Stomach smooth muscle (tissue), 2 donors: Measurements from ENCODE around the gene IRF4.
"Not testable (repeated sequence)": the region's sequence is repeated elsewhere in the genome, so short reads cannot be mapped to it uniquely, and the experiment has no call there.

Source experiments
- H3K27ac ChIP-seq: one replicate; pipeline ENCODE4 v1.7.0; 2013; ENCODE audit warnings: mild to moderate bottlenecking, low read length, inconsistent platforms
- H3K27me3 ChIP-seq, 2 donors: one replicate each; pipeline ENCODE4 v1.7.0; 2013; ENCODE audit warnings: low read length in 2 of 2; ENCODE audit not compliant: insufficient read depth in 2 of 2, control insufficient read depth in 1 of 2
- H3K36me3 ChIP-seq, 2 donors: one replicate each; pipeline ENCODE4 v1.7.0; 2013; ENCODE audit warnings: low read length in 2 of 2; ENCODE audit not compliant: control insufficient read depth in 2 of 2, insufficient read depth in 2 of 2
- H3K4me1 ChIP-seq: one replicate; pipeline ENCODE4 v1.7.0; 2013; ENCODE audit warnings: low read length; ENCODE audit not compliant: control insufficient read depth, insufficient read depth
- H3K4me3 ChIP-seq, 2 donors: one replicate each; pipeline ENCODE4 v1.7.0; 2013; ENCODE audit warnings: low read length in 2 of 2
- H3K9ac ChIP-seq, 2 donors: one replicate each; pipeline ENCODE4 v1.7.0; 2013; ENCODE audit warnings: low read length in 2 of 2, mild to moderate bottlenecking in 1 of 2
- H3K9me3 ChIP-seq, 2 donors: one replicate each; pipeline ENCODE4 v1.7.0; 2013; ENCODE audit warnings: low read length in 2 of 2; ENCODE audit not compliant: control insufficient read depth in 2 of 2
- donor health status: healthy.
- donor health status: Pancreatic carcinoma.

The IRF4 gene

GRCh38 chr6:412146-412886 lies 20.8 kb downstream of the IRF4 start:
- Histone ChIP-seq H3K4me1 (no peaks in the 10 kb centered on the region), H3K36me3 (no peaks in the 10 kb centered on the region), H3K9me3 (peaks cover 0 to 3% of the 10 kb centered on the region in 2 donors), H3K27me3 (peaks cover 0 to 3% of the 10 kb centered on the region in 2 donors), H3K4me3 (no peak overlapping the region), H3K9ac (no peak overlapping the region), H3K27ac (no peak overlapping the region)

GRCh38 chr6:414447-414846 lies 22.9 kb downstream of the IRF4 start:
- Histone ChIP-seq H3K36me3 (no peaks in the 10 kb centered on the region), H3K27me3 (peaks cover 0 to 3% of the 10 kb centered on the region in 2 donors), H3K4me1 (no peaks in the 10 kb centered on the region), H3K9ac (no peak overlapping the region), H3K9me3 (peaks cover 0 to 3% of the 10 kb centered on the region in 2 donors), H3K27ac (no peak overlapping the region), H3K4me3 (no peak overlapping the region)

- Histone ChIP-seq H3K9me3 (peaks cover 0 to 3% of the 10 kb centered on the region in 2 donors), H3K36me3 (no peaks in the 10 kb centered on the region), H3K27me3 (peaks cover 0 to 3% of the 10 kb centered on the region in 2 donors), H3K27ac (no peak overlapping the region), H3K4me3 (no peak overlapping the region), H3K9ac (no peak overlapping the region), H3K4me1 (peaks cover 3% of the 10 kb centered on the region)
Observed at GRCh38 chr6:415087-415486, 23.5 kb downstream of the IRF4 start.

DNA sequence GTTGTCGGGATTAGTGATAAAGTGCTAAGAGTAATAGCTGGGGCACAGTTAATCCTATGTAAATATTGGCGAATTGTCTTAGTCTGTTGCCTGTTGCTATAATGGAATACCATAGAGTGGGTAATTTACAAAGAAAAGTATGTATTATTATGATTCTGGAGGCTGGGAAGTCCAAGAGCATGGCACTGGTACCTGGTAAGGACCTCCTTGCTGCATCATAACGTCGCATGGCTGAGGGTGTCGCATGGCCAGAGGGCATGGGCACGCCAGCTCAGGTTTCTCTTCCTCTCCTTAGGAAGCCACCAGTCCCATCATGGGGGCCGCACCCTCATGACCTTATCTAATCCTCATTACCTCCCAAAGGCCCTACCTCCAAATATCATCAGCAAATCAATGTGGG lies 29.7 kb downstream of the IRF4 start:
- Histone ChIP-seq H3K9me3 (peaks cover 0 to 3% of the 10 kb centered on the region in 2 donors), H3K27ac (no peak overlapping the region), H3K4me3 (no peak overlapping the region), H3K36me3 (no peaks in the 10 kb centered on the region), H3K9ac (no peak overlapping the region), H3K27me3 (no peaks in the 10 kb centered on the region), H3K4me1 (peaks cover 7% of the 10 kb centered on the region)

DNA sequence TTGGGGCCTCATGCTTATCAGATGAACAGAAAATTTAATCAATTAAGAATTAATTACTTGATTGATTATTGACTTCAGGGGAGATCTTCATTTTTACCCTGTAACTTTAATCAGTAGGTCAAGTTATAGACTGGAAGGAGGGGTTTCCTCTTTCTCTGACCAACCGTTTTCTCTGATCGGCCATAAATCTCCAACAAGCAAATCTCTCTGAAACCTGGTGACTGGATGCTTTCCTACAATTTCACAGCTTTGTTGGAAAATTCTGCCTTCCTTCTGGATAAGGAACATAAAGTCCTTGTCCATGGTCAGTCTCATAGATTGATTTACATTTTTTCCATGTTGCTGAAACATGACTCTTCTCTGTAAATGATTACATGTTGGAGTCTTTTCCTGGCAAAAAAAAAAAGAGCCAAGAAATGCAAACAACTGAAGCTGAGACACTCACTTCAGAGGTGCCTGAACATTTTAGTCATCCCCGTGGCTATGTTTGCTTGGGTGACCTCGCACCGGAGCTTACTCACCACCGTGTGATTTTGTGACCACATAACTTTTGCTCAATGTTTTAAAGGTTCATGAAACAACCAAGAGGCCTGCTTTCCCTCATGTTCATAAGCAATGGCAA lies 31.0 kb downstream of the IRF4 start:
- Histone ChIP-seq H3K9me3 (peaks cover 0 to 3% of the 10 kb centered on the region in 2 donors), H3K36me3 (no peaks in the 10 kb centered on the region), H3K27ac (no peak overlapping the region)

DNA sequence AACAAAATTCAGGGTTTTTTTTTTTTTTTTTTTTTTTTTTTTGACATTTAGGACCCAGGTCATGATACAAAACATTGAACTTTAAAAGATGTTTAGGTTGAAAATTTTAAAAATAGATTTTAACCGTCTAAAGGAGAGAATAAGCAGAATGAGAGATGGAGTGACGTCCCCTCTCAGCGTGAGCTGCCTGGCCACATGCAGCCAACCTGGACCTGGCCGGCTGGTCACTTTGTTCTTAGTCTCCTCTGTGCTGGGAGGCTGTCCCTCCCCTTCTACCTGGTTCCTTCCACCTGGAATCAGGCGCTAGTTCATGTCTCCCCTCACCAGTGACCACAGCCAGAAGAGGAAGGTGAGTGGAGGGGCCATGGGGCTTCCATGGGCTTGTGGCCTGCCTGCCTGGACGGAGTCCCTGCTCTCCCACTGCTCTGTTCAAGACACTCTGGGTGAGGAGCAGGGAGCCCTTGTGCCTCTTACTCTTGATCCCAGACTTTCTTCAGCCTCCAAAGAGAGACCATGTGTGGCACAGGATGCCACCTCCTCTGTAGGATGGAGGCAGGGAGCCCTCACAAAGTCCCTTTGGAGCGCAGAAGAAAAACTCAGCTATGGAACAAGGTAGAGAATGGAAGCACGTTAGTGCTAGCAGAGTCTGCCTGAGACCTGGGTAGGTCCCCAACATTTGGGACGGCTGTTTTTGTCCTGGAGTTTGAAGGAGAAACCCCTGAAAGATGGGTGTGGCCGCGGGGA lies 31.7 kb downstream of the IRF4 start:
- Histone ChIP-seq H3K27me3 (peaks cover 0 to 3% of the 10 kb centered on the region in 2 donors), H3K4me3 (no peak overlapping the region), H3K9me3 (peaks cover 0 to 3% of the 10 kb centered on the region in 2 donors), H3K9ac (no peak overlapping the region), H3K4me1 (peaks cover 7% of the 10 kb centered on the region), H3K36me3 (no peaks in the 10 kb centered on the region), H3K27ac (no peak overlapping the region)

More for the DNA sequence above, 31.0 kb downstream of the IRF4 start:
- H3K9ac ChIP-seq = no peak overlapping the region
- peaks cover 7% of the 10 kb centered on the region for H3K4me1 ChIP-seq
- no peaks in the 10 kb centered on the region for H3K27me3 ChIP-seq
- H3K4me3 ChIP-seq = no peak overlapping the region

- peaks cover 0 to 3% of the 10 kb centered on the region in 2 donors for H3K27me3 ChIP-seq
Observed at GRCh38 chr6:423799-424345, 32.3 kb downstream of the IRF4 start.

GRCh38 chr6:424741-425417 lies 33.3 kb downstream of the IRF4 start:
- no peak overlapping the region for H3K4me3 ChIP-seq
- peaks cover 0 to 3% of the 10 kb centered on the region in 2 donors for H3K27me3 ChIP-seq
- H3K4me1 ChIP-seq = peaks cover 5% of the 10 kb centered on the region
- H3K9ac ChIP-seq = no peak overlapping the region
- no peak overlapping the region for H3K27ac ChIP-seq
- peaks cover 0 to 3% of the 10 kb centered on the region in 2 donors for H3K9me3 ChIP-seq
- no peaks in the 10 kb centered on the region for H3K36me3 ChIP-seq

More at GRCh38 chr6:423799-424345, 32.3 kb downstream of the IRF4 start:
- peaks cover 7% of the 10 kb centered on the region for H3K4me1 ChIP-seq
- H3K4me3 ChIP-seq = no peak overlapping the region
- H3K27ac ChIP-seq = no peak overlapping the region
- peaks cover 0 to 3% of the 10 kb centered on the region in 2 donors for H3K9me3 ChIP-seq
- H3K9ac ChIP-seq = no peak overlapping the region
- no peaks in the 10 kb centered on the region for H3K36me3 ChIP-seq

- H3K27me3 ChIP-seq, H3K27ac ChIP-seq, H3K36me3 ChIP-seq, H3K4me3 ChIP-seq, H3K4me1 ChIP-seq, H3K9me3 ChIP-seq, H3K9ac ChIP-seq: not testable (repeated sequence)
Observed at GRCh38 chr6:425418-425788, 33.9 kb downstream of the IRF4 start.

DNA sequence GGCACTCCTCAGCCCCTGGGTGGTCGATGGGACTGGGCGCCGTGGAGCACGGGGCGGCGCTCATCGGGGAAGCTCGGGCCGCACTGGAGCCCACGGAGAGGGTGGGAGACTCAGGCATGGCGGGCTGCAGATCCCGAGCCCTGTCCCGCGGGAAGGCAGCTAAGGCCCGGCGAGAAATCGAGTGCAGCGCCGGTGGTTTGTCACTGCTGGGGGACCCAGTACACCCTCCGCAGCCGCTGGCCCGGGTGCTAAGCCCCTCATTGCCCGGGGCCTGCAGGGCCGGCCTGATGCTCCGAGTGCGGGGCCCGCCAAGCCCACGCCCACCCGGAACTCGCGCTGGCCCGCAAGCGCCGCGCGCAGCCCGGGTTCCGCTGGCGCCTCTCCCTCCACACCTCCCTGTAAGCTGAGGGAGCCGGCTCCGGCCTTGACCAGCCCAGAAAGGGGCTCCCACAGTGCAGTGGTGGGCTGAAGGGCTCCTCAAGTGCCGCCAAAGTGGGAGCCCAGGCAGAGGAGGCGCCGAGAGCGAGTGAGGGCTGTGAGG lies 34.7 kb downstream of the IRF4 start:
- H3K4me3 ChIP-seq, H3K4me1 ChIP-seq, H3K27me3 ChIP-seq: not testable (repeated sequence)

More for the DNA sequence above, 34.7 kb downstream of the IRF4 start:
- not testable (repeated sequence) for H3K36me3 ChIP-seq, H3K9me3 ChIP-seq, H3K9ac ChIP-seq, H3K27ac ChIP-seq
